Hepatic stellate cell (primary cell): Measurements from ENCODE around the gene XYLT2.
"Not testable (repeated sequence)": the region's sequence is repeated elsewhere in the genome, so short reads cannot be mapped to it uniquely, and the experiment has no call there.

Source experiments
- DNase-seq: peaks from one replicate; pipeline ENCODE4 v3.0.0; 2011; ENCODE audit warnings: low spot score

Gene XYLT2

GRCh38 chr17:50389534-50389933 lies 43.6 kb downstream of the XYLT2 start:
- DNase-seq, result no peak

GRCh38 chr17:50392621-50393020 lies 46.7 kb downstream of the XYLT2 start:
- DNase-seq, result no peak

- no peak for DNase-seq
These were observed 47.8 kb downstream of the XYLT2 start for GRCh38 chr17:50393700-50394099.

DNA sequence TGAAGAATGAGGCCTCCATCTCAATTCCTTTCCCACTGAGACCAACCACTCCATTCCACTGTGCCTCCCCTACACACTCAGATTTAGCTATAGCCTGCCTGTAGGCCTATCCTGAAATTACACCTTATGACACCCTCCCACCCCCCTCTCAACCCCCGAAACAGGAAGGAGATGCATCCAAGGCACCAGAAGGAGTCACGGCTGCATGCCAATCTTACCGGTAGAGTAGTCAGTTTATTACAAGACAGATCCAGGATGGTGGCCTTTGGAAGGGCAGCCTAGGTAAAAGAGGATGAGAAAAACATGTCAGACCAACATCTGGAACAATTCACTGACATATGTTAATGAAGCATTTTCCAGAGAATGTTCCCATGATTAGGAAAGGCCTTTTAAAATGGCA lies 48.8 kb downstream of the XYLT2 start:
- no peak for DNase-seq

GRCh38 chr17:50396261-50397110 lies 50.6 kb downstream of the XYLT2 start:
- DNase-seq, result peak; percentile 57

DNA sequence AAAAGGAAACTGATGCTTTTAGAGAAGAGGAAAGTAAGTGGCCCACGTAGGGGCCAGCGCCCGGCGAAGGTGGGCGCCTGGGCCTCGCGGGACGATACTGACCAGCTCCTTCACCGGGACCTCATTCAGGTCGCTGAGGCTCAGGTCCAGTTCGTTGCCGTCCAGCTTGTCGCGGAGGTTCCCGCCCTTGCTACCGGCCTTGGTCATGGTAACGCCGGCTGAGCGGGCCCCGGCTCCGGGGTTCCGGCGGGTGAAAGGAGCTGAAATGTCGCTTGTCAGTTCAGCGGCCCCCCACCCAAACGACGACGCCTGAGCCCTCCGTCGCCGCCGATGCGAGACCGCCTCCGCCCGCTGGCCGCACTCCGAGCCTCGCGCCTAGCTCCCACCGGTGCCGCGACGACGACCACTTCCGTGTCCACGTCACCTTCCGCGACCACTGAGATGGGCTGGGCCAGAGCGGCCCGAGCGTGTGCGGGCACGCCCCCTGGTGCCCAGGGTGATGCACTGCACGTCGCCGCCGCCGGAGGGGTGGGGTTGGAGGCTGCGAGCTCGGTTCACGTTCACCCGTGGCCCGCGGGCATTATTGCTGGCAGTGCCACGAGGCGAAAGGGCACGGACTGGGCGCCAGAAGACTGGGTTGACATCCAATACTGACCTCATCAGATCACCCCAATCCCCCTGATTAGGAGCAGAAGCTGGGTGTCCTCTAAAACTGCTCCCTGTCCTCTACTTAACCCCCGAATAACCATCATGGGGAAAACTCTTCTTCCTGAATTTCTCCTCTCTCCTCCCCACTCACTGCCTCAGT lies 51.4 kb downstream of the XYLT2 start, which contains the start of gene LRRC59:
Gene LRRC59 (minus strand): TSS at position 413 of the 808 bp plus-strand sequence. CDS start 206 bp downstream, at position 207.
- peak; percentile 85 for DNase-seq

DNA sequence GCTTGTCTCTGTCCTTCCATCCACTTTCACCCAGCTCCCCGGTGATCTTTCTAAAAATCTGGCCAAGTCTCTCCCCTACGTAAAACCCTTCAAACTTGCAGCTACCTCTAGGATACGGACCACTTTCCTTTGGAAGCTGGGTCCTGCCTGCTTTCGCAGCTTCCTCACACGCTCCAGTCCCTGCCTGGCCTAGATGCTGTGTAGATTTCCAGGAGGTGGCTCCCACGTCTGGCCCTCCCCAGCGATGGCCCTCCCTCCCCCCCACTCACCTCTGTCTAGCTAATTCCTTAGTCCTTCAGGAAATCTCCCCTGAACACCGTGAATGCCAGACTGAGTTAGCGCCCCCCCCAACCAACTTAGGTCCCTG lies 52.0 kb downstream of the XYLT2 start:
- no peak for DNase-seq

DNA sequence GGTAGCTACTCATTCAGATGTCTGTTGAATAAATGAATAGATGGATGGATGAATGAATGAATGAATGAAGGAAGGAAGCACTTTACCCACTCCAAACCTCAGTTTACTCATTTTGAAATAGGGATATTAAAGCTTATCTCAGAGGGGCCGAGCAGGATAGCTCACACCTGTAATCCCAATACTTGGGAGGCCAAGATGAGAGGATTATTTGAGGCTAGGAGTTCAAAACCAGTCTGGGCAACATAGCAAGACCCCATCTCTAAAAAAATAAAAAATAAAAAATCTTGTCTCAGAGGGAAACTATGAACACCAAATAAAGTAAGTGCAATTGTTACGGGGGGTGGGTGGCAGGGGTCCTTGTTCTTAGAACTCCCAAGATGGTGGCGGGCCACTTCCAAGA lies 52.7 kb downstream of the XYLT2 start:
- DNase-seq, result not testable (repeated sequence)

GRCh38 chr17:50399591-50399990 lies 53.7 kb downstream of the XYLT2 start:
- not testable (repeated sequence) for DNase-seq

- DNase-seq, result not testable (repeated sequence)
These were observed 59.4 kb downstream of the XYLT2 start for GRCh38 chr17:50405351-50405750.

DNA sequence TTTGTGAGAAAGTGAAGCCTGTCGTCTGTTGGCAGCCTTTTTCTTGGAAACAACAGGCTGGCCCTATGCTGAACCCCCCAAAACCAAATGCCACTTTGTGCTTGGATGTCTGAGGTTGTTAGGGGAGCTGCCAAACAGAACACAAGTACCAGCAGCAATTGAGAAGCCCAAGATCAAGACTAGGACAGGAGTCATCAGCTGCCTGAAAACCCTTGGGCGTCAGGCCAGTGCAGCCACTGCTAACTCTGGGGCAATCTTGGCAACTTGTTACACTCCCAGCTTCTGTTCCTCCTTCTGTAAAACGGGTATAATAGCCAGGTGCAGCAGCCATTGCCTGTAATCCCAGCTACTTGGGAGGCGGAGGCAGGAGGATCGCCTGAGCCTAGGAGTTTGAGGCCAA lies 60.7 kb downstream of the XYLT2 start:
- no peak for DNase-seq

- no peak for DNase-seq
These were observed 62.0 kb downstream of the XYLT2 start for GRCh38 chr17:50407921-50408320.
